ENCODE measurements around the gene ACVR1C. TPM values are rescaled to one million over a fixed set of nuclear protein-coding genes. Genes with fewer than 3 reads are reported as not detected.
"Not testable (repeated sequence)": the region's sequence is repeated elsewhere in the genome, so short reads cannot be mapped to it uniquely, and the experiment has no call there.

Gene ACVR1C
- polyA plus RNA-seq, 1 donor: 0.14 TPM

DNA sequence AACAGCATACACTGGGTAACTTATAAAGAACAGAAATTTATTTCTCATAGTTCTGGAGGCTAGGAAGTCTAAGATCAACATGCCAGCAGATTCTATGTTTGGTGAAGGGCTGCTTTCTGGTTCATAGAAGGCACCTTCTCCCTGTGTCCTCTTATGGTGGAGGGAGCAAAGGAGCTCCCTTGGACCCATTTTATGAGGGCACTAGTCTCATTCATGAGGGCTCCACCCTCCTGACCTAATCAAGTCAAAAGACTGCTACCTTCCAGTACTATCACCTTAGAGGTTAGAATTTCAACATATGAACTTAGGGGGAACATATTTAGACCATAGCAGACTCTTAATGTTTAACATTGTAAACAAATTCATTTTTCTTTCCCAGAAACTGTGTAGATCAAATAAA is 54.5 kb downstream of the ACVR1C start:
- DNase-seq (ENCODE audit: low read depth): no peak

DNA sequence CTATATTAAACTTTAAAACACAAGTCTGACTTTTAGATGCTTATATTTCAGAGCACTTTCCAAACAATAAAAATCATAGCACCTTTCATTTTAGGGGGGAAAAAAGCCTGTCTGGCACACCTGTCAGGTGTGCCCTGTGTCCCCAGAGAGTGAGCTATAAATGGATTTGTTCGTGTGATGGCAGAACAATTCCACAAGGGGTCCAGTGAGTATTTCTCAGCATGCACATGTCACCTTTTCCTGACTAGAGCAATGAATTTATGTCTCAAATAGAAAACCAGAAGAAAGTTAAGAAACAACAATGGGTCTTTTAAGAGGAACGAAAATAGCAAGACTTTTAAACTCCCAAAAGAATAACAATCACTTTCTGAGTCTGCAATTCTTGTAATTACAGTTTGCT is 55.9 kb downstream of the ACVR1C start:
- DNase-seq (ENCODE audit: low read depth): no peak

DNA sequence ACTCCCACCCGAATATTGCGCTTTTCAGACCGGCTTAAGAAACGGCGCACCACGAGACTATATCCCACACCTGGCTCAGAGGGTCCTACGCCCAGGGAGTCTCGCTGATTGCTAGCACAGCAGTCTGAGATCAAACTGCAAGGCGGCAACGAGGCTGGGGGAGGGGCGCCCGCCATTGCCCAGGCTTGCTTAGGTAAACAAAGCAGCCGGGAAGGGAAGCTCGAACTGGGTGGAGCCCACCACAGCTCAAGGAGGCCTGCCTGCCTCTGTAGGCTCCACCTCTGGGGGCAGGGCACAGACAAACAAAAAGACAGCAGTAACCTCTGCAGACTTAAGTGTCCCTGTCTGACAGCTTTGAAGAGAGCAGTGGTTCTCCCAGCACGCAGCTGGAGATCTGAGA is 62.0 kb downstream of the ACVR1C start:
- DNase-seq (ENCODE audit: low read depth): not testable (repeated sequence)

DNA sequence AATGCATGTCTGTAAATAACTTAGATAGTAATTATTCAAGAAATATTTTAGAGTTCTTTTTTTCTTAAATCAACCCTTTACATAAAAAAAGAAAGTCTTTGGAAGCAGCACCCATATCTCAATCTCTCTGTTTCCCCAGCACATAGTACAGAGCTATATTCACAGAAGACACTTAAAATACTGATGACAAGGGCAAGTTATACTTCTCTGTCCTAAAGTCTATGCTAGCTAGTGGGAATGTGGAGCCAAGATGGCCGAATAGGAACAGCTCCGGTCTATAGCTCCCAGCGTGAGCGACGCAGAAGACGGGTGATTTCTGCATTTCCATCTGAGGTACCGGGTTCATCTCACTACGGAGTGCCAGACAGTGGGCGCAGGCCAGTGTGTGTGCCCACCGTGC is 62.6 kb downstream of the ACVR1C start:
- not testable (repeated sequence) for DNase-seq (ENCODE audit: low read depth)

DNA sequence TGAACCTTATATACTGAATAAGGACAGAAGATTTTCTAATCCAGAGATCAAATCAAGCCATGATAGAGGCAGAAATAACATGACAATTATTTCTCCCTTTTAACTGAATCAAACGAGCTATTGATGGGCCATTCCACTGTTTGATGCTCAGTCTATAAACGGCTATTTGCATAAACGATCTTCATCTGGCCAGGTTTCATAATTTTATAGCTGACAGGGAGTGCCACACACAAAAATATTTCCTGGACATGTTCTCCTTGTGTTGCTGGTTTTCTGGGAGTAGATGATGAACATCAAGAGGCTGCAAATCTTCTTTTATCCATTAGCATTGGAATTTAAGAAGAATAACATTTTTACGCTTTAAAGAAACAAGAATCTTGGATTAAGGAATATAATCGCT is 63.1 kb downstream of the ACVR1C start:
- no peak for DNase-seq (ENCODE audit: low read depth)

DNA sequence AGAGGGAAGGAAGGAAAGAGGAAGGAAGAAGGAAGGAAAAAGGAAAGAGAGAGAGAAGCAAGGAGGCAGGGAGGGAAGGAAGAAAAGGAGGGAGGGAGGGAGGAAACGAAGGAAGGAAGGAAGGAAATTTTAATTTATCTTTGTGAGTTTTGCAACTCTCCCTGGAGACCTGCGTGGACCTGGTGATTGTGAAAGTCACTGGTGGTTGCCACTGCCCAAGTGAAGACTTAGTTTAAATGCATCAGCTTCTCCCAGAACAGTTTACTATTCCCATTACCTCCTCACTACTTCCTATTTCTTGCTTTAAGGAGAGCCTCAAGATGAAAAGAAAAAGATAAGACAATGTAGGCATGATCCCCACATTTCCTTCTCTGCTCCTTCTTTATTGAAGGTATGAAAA is 68.8 kb downstream of the ACVR1C start:
- no peak for DNase-seq (ENCODE audit: low read depth)

DNA sequence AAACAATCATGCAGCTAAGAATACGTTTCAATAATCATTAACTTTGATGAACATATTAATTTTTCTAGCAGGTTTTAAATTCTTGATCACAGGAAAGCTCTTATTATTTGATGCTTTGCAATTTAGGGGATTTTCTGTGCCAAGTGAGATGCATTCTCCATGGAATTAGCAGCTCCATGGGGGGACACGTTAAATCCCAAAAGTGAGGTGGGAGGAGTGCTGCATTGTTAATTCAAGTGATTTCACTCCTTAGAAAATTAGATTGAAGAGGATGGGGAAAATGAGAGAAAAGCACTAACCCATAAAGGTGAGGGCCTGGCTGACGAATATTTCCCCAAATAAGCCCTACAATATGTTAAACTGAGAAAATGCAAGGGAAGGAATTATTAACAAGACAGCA is 69.2 kb downstream of the ACVR1C start:
- no peak for DNase-seq (ENCODE audit: low read depth)

DNA sequence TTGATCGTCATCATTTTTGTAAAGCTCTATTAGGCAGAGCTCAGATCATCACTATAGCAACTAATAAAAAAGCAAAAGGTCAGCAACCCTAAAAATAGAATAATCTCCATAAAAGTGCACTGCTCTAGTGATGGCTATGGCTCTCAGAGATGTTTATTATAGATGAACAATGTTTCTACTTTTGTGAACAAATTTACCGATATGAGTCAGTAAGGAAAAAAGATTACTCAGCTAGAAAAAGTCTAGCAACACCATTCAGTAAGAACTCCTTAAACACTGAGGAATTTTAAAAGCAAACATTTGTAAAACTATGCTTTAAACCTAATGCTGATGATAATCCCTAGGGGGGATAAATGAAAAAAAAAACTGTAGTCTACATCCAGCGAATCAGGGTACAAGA is 69.6 kb downstream of the ACVR1C start:
- DNase-seq (ENCODE audit: low read depth): no peak

DNA sequence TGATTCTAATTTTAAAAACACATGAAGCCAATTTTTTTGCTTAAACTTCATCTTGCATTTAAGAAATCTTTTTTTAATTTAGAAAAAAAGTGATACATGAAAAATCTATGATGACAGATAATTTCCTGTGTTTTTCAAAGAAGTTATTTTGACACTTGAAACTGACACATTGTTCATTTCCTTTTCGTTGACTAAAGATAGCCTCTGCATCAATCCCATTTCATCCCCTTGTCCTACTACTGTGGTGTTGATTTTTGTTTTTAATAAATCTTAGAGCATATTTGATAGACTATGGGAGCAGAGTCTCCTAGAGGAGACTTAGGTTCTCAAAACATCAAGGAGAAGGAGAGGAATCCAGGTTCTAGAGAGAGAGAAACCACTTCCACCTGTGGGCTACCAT is 70.9 kb downstream of the ACVR1C start:
- no peak for DNase-seq (ENCODE audit: low read depth)

DNA sequence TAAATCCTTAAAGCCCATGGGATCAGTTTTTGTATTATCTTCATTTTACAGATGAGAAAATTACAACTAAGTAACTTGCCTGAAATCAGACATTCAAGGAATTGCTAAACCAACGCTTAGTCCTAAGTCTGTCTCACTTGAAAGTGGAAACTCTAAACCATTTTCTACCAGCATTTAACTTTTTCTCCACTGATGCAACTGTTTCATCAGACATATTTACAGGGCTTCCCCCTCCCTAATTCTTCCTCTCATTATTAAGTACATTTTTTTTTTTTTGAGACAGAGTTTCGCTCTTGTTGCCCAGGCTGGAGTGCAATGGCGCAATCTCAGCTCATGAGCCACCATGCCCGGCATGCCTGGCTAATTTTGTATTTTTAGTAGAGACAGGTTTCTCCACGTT is 88.6 kb downstream of the ACVR1C start:
- DNase-seq (ENCODE audit: low read depth): no peak

DNA sequence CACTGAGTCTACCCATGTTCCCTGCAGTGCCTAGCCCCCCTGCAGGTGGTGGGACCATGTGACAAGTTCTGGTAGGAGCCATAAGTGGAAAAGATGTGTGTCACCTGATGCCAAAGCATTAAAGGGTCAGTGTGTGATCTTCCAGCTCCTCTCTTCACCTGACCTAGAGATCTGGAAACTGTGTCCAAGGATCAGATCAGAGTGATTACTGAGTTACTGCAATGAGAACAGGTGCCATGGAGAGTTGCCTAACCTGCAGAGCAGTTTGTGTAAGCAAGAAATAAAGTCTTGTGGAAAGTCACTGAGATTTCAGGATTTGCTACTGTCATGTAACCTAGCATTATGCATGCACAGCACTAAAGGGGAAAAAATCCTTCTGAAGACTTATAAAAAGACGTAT is 90.6 kb downstream of the ACVR1C start:
- DNase-seq (ENCODE audit: low read depth): no peak

DNA sequence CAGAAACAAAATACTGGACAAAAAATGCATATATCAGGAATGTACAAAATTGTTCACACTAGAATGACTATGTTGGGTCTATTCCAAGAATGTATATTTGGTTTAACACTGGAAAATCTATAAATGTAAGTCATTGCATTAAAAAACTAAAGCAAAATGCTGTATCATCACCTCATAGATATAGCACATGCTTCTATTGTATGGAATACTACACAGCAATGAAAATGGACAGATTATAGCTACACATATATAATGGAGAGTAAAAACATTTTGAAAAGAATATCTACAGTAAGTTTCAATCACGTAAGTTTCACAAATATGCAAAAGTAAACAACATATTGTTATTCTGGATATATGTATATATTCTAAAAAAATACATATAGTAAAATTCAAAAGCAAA is 91.8 kb downstream of the ACVR1C start:
- DNase-seq (ENCODE audit: low read depth): no peak

DNA sequence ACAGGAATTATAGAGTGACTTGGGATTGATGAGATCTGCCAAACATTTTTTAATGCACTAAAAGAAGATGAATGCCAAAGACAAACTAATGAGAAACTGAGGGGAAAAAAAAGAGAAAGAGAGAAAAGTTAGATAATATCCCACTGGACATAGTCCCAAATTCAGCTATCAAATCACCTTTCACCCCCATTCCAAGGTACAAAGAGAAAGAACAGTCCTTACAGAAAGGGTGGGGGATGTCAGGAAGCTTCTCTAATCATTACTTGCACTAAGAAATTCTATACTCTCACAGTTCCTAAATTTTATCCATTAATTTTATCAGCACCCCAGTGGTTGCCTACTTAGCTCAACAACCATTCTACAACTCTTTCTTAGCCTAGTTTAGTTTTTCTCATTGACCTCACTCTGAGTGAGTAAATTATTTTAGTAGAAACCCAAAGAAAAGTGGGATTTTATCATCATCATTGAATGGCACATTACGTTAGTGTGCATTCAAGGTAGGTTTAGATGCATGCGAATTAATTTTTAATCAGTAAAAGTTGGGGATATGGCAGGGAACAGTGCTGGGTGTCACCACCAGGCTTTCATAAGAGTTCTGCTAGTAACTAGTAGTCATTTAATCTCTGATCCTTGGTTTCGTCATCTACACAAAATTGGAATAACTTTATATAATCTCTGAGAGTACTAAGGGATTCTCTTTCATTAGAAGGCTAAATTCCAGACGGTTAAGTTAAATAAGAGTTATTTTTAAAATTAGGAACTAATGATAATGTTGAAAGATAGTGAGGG is 99.5 kb downstream of the ACVR1C start:
- no peak for DNase-seq (ENCODE audit: low read depth)

DNA sequence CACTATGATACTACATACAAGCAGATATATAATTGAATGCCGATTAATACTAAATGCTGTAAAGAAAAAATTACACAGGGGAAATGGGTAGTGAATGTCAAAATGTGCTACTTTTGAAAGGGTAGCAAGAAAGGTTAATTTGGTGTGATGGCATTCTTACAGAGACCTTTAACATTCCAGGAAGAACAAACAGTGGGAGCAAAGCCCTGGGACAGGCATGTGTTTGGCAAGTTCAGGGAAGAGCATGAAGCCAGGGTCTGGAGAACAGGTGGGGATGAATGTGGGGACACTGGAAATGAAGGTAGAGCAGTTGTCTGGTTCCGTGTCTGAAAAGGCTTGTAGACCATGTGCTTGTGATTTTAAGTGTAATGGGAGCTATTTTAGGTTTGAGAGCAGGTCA is 102.6 kb downstream of the ACVR1C start:
- no peak for DNase-seq (ENCODE audit: low read depth)

DNA sequence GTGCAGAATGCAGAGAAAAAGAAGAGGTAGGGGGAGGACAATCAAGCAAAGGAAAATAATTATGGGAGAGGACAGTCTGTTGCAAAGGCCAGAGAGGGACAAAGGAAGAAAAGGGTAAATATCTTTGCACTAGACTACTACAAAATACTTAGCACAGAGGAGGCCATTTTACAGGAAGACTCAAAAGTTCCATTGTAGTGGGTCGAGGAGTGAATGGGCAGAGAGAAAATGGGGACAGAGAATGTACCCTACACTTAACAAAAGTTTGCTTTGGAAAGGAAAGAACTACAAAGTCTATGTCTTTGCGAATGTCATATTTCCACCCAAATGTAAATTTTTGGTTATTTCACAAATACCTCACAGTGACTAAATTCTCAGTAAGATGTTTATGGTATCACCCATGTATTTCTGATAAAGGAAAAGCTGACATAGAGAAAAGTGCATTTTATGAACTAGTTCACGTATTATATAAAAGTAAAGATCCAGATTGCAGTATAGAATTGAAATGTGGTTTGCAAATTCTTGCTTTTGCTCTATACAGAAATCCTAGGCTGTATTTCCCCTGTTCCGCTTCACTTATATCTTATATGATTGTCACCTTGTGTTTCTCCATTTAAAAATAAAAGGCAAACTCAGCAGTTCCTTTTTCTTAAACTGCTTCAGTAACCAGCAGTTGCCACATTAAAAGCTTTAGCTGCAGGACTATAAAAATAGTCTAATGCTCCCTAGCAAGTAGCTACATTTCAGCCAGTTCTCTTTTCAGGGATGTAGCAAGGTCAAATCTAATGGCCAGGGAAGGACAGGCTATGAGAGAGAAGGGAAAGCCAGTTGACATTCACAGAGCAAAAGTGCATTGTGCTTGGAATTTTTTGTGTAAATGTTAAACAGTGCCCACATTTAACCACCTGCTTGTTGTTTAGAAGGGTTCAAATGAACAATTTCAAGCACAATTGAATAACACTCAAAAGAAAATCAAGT is 105.1 kb downstream of the ACVR1C start:
- DNase-seq (ENCODE audit: low read depth): no peak

DNA sequence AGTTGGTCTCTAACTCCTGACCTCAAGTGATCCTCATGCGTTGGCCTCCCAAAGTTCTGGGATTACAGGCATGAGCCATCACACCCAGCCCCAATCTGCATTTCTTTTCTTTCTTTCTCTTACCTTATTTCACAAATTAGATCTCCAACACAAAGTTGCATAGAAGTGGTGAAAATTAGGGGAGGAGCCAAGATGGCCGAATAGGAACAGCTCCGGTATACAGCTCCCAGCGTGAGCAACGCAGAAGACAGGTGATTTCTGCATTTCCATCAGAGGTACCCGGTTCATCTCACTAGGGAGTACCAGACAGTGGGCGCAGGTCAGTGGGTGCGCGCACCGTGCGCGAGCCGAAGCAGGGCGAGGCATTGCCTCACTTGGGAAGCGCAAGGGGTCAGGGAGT is 113.7 kb downstream of the ACVR1C start:
- not testable (repeated sequence) for DNase-seq (ENCODE audit: low read depth)

DNA sequence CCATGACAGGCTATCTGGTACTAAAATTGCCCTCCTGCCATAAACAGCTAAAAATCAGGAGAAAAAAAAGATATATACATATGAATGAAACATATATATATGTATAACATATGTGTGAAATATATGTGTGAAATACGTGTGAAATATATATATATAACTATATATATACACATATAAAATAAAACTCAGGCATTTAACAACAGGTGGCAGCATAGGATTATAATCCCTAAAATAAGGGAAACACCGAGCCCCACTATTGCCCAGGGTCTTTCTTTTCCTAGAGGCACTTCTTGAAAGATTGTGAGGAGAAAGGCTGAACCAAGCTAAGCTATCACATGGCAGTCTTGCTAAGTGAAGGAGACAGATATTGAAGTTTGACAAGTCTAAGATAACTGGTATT is 118.9 kb downstream of the ACVR1C start:
- DNase-seq (ENCODE audit: low read depth): no peak

DNA sequence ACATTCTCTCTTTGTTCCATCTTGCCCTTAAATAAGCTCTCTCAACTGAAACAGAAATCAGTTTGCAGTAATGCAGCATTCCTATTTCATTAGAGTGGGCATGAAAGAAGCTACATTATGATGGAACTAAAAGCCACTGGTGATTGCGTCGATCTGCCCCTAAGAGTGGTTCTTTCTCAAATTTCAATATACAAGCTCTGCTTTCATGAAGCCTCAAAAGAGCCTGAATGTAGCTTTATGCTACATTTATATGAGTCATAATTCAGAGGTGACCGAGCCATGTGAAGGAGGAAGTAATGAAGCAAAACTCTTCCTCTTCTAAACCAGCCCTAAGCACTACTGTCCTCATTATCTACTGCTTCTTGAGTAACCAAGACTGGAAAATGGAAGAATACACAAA is 120.0 kb downstream of the ACVR1C start:
- DNase-seq (ENCODE audit: low read depth): no peak

DNA sequence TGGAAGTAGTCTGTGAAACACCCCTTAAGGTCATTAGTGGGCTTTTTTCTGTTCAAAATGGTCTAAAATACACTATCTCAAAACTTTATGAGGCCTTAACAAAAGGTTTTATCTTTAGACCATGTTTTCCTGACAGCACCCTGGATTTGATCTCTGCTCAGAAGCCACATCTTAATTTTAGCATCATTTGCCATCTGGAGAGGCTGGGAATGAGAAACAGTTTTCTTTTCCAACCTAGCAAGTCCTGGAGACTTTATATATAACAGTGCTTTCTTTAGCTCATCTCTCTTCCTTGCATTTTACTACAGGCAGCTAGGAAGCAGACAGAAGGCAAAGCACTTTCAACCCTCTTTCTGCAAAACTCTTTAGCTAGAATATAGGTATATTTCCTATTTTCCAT is 122.1 kb downstream of the ACVR1C start:
- no peak for DNase-seq (ENCODE audit: low read depth)

DNA sequence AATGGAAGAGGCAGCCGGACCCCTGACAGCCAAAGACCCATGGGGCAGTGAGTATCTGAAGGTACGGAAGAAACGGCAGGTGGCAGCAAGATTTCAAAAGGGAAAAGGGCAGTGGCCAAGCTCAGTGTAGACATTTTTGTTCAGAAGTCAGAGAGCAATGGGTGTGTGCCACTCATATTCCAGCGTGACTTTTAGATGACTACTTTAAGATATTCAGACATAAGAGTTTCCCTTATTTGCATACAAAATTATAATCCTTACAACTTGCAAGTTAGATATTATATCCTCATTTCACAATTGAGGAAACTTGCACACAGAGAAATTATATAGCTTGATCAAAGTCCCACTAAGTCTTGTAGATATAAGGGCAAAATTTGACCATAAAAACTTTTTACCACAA is 124.0 kb downstream of the ACVR1C start:
- DNase-seq (ENCODE audit: low read depth): no peak

DNA sequence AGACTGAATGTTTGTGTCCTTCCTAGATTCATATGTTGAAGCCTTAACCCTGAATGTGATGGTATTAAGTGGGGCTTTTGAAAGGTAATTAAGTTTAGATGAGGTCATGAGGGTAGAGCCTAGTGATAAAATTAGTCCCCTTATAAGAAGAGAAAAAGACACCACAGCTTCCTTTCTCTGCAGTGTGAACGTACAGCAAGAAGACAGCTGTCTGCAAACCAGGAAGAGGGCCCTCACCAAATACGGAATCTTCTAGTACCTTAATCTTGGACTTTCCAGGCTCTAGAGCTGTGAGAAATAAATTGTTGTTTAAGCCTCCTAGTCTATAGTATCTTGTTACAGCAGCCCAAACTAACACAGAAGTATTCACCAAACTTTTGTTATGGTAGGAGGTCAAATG is 127.6 kb downstream of the ACVR1C start:
- no peak for DNase-seq (ENCODE audit: low read depth)

DNA sequence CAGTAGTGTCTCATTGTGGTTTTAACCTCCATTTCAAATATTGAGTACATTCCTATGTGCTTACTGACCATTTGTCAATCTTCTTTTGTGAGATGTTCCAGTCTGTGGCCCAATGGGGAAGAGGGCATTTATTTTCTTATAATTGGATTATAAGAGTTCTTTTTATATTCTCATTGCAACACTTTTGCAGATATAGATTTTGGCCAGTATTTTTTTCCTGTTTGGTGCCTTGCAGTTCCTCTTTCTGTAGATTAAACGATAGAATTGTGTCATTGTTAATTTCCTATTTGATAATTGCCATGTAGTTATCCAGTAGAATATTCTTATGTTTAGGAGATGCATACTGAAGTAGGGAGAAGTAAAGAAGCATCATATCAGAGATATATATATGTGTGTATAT is 128.3 kb downstream of the ACVR1C start:
- no peak for DNase-seq (ENCODE audit: low read depth)

DNA sequence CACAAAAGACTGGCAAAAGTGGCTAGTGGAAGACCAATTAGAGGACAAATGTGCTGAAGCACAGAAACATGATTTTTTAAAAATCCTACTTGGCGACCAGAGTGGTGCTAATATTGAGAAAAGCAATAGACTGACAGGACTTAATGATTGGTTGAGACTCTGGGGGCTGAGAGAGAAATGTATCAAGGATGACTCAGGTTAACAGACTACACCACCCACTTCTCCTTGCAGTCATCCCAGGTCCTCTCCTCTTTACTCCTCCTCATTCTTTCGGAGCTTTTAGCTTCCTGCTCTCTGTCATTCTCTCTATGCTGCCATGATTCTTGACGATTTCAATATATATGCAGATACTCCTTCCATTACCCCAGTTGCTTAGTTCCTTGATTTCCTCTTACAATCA is 130.2 kb downstream of the ACVR1C start:
- no peak for DNase-seq (ENCODE audit: low read depth)
